ENCODE data around the gene HDAC4.

- TF ChIP-seq CTCF (optimal IDR thresholded peaks at IDR 0.05 in 1 of 3, IDR thresholded peaks at IDR 0.05 in 1 of 3, conservative IDR thresholded peaks at IDR 0.05 in 1 of 3; ENCODE audit: extremely low read depth in 1 of 3, insufficient read depth in 2 of 3, low read length in 3 of 3) = no peak
- no peak for TF ChIP-seq EZH2 (IDR thresholded peaks at IDR 0.05; ENCODE audit: low read length)
Measured at GRCh38 chr2:239200646-239201530, 199.9 kb downstream of the HDAC4 start.
